GM19438 (cell line): ENCODE results near the gene GNAS-AS1.

Source experiments
- ATAC-seq: cut with Tn5 transposase; IDR thresholded peaks from one replicate; pipeline ENCODE4 v1.9.1; 2021; ENCODE audit warnings: low read depth; ENCODE audit not compliant: unreplicated experiment

The GNAS-AS1 gene

DNA sequence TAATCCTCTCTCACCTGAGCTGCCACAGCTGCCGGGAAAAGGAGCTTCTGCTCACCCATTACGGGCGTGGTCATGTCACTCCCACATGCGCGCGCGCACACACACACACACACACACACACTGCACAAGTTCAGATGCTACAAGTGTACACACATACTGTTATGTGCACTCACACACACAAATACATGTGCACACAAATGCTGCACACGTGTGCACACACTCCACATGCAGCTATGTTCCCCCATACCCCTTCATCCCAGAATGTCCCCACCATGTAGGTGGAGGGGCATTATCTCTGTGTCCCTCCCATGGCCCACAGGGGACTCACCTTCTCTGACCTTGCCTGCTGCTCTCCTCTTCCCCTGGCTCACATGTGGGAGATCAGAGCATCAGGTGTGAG is 37.3 kb downstream of the GNAS-AS1 start:
- no peak for ATAC-seq

DNA sequence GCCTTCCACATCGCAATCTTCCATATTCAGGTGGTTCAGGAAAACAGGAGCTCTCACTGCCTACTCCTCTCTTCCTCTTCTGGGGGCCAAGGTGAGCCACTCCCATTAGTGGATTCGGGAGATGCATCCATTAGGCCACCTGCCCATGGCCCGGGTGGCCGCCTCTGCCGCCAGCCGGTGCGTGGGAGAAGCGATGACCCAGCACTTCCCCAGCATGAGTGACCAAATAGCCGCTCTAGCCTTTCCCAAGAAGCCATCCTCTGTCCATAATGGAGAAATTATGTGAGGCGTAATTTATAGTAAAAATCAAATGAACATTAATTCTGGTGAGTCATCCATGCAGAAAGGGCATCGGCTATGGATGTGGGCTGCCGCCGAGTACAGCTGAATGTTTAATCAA is 39.4 kb downstream of the GNAS-AS1 start:
- ATAC-seq, result no peak

DNA sequence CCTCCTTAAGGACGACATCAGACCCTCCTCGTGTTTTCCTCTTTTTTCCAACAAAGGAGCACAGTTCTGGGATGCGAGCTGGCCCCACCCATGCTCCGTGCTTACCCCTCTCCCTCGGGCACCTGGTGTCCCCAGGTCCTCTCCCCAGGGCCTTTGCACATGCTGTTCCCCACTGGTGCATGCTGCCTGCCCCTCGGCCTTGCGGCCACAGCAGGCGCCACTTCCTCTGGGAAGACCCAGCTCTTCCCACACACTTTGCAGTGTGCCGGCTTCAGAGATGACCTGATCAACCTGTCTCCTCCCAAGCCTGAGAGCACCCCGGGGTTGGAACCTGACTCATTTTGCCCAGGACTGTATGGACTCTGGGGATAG is 39.8 kb downstream of the GNAS-AS1 start:
- ATAC-seq, result no peak

DNA sequence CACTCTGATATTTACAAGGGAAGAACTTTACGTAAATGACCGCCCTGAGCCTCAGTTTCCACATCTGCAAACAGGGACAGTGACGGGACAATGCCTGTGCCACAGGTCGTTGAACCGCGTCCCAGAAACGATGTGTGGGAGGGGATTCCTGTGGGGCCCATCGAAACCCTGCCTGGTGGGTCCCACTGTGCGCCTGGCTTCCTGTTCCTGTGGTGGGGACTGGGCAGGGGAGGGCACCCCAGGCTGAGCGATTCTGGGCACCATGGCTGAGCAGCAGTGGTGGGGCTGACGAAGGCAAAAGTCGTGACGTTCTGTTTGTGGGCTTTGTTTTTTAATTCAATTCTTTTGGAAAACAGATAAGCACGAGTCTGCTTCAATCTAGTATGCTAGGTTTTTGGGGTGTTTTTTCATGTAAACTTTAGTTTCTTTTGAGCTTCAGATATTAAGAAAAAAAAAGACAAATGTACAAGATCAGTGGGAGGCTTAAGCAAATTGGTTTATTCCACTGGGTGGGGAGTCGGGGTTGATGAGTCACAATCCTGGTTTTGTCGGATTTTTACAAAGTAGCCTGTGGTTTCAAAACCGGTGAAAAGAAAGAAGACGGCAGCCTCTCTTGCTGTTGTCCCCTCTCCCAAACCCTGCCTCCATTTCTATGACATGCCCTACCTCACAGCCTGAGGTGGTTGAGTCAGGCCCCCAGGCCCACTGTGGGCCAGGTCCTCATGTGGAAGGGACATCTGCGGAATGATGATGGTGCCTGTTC is 40.4 kb downstream of the GNAS-AS1 start:
- no peak for ATAC-seq

DNA sequence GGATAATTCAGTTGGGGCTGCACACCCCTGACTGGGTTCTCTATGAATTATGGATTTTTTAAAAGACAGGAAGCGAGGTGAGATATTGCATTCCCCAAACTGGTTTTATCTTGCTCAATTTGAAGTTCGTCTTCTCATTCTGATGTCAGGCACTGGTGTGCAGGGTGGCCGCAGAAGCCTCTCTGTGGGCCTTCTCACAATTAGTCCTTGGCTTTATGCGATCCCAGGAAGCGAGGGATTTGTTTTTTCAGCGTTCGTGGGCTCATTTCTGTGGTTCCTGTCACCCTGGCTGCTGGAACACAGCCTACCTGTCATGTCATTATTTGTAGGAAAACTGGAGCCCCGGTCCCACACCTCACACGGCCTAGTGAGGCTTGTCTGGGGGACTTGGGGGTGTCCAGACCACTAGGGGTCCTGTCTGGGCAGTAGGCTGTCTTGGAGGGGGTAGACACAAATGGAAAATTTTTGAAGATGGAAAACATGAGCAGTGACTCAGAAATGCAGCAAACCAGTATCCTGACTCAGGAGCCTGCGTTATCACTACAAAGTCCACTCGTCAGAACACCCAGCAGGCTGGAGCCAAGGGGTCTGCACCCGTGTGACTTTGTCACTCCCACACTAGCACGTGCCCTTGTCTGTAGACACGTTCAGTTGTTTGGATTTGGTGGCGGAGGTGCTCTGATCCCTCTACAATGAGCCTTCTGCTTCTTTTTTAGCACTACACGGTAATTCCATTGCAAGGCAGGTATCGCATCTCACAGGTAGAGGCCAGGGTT is 42.2 kb downstream of the GNAS-AS1 start:
- no peak for ATAC-seq

DNA sequence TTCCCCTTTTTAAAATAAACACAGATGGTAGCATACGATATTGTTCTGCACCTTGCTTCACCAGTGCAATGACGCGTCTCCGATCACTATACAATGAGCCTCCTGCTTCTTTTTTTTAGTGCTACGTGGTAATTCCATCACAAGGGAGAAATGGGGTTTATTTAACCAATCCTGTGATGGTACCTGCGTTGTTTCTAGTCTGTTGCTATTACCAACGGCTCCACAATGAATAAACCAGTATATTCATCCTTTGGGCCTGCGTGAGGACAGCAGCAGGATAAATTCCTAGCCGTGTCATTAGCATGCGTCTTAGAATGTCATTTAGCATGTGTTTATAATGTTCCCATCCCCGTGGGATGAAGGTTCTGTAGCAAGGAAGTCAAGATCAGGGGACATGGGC is 42.9 kb downstream of the GNAS-AS1 start:
- ATAC-seq, result no peak

DNA sequence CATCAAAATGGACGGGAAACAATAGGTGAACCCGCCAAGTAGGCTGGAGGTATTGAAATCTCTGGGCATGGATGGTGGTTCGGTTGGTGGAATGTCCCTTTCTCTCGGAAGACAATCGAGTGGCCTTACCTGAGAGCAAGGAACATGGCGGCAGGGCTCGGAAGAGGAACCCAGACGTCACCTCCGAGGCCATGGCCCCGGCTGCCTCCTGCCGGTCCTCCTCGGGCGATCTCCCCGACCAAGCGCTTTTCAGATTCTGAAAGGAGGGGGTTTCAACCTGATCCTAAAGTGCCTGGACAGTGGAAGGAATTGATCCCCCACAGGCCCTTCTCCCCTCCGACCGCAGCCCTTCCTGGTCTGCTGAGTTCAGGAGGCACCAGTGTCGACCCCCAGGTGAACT is 47.2 kb downstream of the GNAS-AS1 start:
- no peak for ATAC-seq

DNA sequence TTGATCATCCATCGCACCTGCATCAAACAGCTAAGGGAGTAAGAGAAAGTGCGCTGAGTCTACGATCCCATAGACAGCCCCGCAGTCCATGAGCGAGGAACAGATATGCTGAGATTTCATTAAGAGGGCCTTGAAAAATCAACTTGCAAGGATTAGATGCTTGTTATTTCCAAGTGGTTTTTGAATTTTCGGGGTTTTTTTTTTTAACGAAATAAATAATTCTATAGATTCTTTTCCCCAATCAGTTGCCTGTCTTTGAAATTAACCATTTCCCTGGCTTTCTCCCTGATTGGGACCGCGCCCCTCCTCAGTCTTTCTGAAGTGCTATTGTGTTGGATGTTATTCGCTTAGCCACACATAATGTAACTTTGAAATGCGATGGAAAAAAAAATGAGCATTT is 48.6 kb downstream of the GNAS-AS1 start:
- no peak for ATAC-seq

DNA sequence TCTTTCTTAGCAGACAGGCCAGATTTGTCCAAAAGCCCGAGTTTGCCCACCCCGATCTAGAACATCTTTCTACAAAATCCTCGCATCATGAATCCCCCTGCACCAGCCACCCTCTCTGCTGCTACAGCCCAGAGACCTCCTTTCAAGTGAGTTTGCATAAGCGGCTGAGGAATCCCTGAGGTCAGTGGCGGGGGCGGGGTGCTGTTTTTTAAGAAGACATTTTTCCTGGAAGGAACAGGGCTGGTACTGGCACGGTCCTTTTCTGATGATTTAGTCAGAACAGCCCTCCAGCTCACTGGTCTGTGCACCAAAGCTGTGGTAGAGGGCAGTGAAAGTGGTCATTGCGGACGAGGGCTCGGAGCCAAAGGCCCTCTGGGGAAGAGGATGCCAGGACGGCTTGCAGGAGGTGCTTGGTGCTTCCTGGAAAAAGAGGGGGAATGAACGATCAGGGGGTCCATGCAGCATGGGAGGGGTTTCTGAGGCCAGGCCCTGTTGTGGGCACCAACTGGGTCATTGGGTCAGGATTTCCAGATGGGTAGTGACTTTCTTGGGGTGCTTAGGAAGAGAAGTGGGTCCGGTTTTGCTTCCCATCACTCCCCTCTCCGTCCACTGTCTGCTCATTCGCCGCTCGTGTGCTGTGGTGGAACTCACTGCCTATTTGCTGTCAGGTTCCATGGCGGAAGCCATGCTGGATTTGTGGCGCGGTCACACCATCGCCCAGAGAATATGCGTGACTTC is 50.4 kb downstream of the GNAS-AS1 start:
- ATAC-seq, result no peak

DNA sequence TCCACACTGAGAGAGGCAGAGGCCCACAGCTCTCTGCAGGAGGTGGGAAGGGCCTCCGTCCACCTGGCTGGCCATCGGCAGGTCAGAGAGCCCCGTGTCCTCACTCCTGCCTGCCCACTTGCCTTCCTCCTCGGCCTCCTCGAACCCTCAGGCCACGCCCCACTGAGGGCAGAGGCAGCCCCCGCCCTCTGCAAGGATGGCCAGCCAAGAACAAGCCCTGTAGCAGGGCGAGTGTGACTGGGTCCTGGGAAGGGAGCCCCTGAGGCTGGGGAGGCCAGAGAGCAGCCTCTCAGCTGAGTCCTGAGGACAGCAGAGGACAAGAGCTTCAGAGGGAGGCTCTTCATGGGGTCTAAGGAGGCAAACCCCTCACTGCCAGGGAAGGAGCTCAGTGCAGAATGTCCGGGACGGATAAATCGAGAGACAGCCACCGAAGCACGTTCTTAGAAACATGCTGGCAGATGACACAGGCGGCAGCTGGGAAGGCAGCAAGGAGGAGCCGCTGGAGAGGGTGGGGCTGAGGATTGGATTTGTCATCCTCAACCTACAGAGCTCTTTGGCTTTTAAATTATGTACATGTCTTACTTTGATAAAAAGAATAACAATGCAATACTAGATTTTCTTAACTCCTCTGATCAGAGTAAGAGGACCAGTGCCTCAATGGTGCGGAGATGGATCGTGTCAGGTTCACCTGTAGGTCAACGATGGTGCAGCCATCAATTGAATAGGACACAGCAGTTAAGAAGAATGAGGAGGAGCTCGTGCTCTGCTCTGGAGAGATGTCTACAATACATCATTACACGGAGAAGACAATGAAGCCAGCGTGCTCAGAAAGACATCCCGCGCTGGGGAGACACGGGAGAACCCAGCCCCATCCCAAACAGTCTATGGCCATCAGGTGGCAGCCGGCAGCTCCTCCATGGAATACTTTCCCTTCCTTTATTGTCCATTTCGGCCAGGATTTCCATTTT is 53.0 kb downstream of the GNAS-AS1 start:
- ATAC-seq, result no peak

DNA sequence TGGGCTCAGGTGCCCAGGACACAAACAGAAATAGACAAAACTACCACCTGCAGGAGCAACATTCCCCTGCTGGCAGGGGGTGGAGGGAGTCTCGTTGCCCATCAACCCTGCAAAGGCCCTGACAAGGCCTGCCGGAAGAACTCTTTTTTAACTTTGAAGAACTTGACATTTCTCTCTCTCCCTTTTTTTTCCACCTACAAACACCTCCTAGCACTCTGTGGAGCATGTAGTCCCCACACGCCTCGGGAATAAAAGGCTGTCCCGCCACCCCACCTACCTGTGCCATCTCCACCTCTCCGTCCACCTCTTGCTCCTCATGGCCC is 54.8 kb downstream of the GNAS-AS1 start:
- no peak for ATAC-seq

DNA sequence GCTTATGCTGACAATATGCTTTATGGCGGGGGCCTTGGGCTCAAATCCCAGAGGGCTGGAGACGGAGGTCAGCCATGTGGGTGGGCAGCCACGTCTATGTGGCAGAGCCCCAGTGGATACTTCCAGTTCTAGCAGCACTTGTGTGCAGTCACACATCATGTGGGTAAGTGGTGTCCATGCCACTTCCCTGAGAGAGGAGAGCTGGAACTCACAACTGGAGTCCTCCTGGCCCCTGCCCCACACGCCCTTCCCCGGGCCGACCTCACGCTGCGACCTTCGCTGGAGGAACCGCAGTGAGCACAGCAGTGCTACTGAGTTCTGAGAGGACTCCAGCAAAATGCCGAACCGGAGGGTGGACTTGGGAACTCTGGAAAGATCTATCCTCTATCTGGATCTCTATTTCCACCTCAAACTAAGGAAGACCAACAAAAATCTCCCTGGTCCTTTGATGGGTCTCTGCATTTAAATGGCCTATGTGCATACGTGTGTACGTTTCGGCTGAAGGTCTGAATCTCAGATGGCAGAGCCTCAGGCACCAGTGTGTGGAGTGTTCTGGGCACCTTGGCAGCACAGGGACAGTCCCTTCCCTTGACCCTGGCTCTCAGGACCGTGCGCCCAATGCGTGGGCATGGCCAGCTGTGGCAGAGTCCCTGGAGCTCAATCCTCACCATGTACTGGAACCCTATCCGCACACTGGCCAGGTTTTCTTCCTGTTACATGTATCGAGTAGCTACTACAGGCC is 55.4 kb downstream of the GNAS-AS1 start:
- ATAC-seq, result no peak

DNA sequence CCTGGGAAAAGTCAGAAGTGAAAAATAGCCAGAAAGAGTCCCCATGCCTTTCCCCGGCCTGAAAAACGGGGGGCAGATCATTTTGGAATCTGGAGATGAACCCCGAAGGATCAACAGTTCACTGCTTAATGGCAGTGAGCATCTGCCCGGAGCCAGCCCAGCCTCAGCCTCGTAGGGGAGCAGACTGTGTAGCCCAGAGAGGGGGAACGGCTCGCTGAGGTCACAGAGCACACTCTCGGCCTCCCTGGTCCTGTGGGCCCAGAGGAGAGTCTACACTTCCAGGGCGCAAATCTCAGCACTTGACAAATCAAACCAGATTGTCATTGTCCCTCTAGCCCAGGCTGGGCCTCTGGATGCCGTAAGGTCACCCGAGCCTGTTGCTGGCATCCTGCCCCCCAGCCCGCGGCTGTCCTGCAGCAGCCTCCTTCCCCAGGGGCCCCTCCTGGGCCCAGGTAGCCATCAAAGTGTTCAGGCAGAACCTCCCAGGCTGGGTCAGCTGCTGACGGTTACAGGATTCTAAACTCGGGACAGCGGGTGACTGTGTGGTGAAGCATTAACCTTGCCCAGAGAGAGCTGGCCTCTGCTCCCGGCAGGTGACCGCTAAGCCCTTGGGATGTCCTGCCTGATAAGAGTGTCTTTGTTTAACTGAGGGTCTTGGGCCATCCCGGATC is 56.1 kb downstream of the GNAS-AS1 start:
- ATAC-seq, result no peak

DNA sequence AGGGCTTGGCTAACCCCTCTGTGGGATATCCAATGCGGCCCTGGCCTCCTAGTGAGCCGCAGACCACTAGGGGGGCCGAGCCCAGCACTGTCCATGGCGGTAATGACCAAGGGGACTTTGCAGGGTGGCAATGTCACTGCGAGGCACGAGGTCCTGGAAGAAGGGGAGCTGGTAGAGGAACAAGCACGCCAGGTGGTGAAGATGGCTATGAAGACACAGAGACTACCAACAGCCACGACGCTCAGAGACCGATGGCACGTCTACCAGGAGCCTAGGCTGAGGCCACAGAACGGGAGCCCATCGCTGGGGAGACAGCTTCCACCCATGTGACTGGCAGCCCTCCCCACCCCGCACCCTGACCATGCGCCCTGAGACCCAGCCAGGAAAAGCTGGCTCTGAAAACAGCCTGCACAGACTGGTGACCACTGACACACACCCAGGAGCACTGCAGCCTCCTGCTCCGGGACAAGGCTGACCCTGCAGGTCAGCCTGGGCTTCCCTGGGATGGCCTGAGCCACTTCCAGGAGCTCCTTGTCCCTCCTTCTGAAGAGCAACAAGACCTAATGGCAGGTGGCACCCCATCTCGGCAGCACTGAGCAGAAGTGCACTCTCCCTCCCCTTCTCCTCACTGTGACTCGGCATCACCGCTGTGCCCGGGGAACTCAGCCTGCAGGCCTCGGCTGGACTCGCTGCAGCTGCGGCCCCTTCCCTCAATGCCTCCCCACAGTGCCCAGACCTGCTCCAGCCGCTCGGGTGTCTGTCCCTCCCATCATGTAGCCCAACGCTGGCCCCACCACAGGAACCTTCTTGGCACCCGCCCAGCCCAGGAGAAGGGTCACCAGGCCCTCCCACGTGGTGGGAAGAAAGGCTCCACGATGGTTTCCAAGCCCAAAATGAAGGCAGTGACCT is 56.9 kb downstream of the GNAS-AS1 start:
- ATAC-seq, result no peak

DNA sequence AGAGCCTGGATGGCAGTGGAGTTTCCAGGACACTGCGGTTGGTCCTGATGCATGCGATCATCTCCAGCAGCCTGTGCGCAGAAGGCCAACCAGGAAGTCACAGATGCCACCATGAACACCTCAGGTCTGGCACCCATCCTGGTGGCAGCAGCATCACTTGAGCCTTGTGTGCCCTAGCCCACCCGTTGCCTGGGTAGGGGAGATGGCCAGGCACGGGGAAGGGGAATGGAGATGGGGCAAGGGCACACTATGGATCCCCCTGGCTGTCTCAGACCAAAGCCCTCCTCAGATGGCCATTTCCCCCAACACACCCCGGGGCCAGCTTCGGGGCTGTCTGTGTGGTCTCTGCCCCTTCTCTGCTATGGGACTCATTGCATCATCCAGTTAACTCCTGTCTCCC is 58.3 kb downstream of the GNAS-AS1 start:
- no peak for ATAC-seq

DNA sequence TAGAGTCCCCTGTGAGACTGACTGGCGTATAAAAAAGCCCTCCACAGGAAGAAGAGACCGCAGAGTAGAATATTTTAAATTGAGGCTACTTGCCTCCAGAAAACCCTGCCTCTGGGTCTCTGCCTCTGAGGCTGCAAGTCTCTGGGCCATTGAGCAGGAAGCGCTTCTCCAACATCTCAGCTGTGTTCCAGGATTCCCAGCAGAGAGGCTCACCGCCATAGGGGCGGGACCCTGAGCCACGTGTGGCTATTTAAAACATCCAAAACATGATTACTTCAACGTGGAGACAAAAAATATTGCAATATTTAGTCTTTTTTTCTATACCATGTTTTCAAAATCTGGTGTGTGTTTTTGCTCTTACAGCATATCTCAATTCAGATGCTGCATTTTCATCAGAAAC is 59.4 kb downstream of the GNAS-AS1 start:
- no peak for ATAC-seq

DNA sequence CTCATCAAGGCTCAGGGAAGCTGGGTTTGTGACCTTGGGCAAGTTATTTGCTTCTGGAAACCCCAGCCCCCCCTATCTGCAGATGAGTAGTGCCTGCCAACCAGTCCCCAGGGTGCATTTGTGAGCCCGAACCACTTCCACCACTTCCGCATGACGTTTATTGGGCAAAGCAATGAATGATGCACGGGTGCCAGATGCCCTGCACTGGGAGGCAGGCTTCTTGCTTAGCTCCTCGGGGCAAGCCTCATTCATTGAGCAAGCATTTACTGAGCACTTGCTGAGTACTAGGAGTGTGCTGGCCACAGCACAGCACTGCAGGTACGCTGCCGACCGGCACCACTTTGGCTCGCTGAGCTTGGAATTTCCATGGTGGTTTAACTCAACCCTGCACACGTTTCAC is 60.2 kb downstream of the GNAS-AS1 start:
- ATAC-seq, result no peak

DNA sequence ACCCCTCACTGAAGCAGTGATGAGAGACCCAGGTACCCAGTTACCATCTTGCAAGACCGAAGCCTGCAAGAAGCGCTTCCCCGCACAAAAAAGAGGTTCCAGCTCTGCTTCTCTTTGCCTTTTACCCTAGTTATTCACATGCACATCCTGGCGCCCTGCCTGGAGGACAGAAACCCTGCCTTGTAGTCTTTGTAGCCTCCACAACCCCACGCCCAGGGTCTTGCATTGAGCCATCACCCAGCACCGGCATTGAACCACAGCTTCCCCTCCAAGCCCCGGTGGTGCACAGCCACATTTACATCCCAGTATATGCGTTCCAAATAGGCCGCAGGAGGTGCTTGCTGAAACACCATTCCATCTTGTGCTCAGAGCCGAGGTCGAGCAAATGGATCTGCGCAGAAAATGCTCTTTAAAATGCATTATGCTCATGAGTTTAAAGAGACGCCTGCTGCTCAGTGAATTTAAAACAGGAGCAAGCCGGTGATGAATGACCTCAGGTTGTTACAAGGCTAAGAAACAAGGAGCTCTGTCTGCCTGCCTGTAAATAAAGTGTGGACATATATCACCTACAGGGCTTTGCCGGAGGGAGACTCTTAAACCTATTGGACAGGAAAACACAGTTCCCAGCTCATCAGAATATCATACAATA is 61.7 kb downstream of the GNAS-AS1 start:
- no peak for ATAC-seq
